A549 (cell line): Measurements from ENCODE around the gene SKI. TPM values are rescaled to one million over a fixed set of nuclear protein-coding genes. Genes with fewer than 3 reads are reported as not detected.

ENCODE experiments used
- ATAC-seq, 2 experiments: fragments of 200-7000 bp in 1 of 2; fragments of >200 bp in 1 of 2; cut with Nextera tagmentation in 1 of 2; cut with Tn5 transposase in 1 of 2; 3 replicates each; pipeline versions ENCODE4 v1.8.0 to v1.9.1; 2018 to 2020; ENCODE audit warnings: mild to moderate bottlenecking in 1 of 2, moderate library complexity in 1 of 2
- CTCF ChIA-PET: fragments of 300-600 bp; sonication (Branson Sonifier 250); formaldehyde crosslinking; extraction: SDS; loops from one replicate; lab custom pipeline; 2021; ENCODE audit warnings: antibody characterized with exemption, inconsistent platforms; lab: Yijun Ruan, JAX
- POLR2A ChIA-PET: fragments of 350-600 bp; formaldehyde crosslinking; extraction: SDS; loops from one replicate; lab custom pipeline; 2021; ENCODE audit warnings: antibody characterized with exemption, inconsistent platforms; lab: Yijun Ruan, JAX
- DNase-seq, 2 experiments: peaks; one replicate each; pipeline versions ENCODE4 v3.0.0 to v3.0.0-alpha.2; 2011 to 2016; ENCODE audit warnings: low read depth in 1 of 2, low spot score in 1 of 2
- FAIRE-seq: peaks from 2 replicates; lab custom pipeline; 2011; peaks lifted over from hg19 to GRCh38; lab: Jason Lieb, UNC
- H3K27ac ChIP-seq, 2 experiments: fragments of >200 bp; sonication (Bioruptor Twin); formaldehyde crosslinking; 3 replicates each; pipeline ENCODE4 v1.5.1; 2016 to 2017
- H3K4me1 ChIP-seq: fragments of >200 bp; sonication (Bioruptor Twin); formaldehyde crosslinking; 3 replicates; pipeline ENCODE4 v1.6.1; 2016
- H3K4me2 ChIP-seq: fragments of >200 bp; sonication (Bioruptor Twin); formaldehyde crosslinking; 3 replicates; pipeline ENCODE4 v1.6.1; 2016
- H3K4me3 ChIP-seq: fragments of >200 bp; sonication (Bioruptor Twin); formaldehyde crosslinking; 3 replicates; pipeline ENCODE4 v1.5.1; 2016
- H3K9me3 ChIP-seq: fragments of >200 bp; sonication (Bioruptor Twin); formaldehyde crosslinking; 3 replicates; pipeline ENCODE4 v1.6.1; 2016
- BHLHE40 ChIP-seq: IDR thresholded peaks from 2 replicates; pipeline ENCODE4 v1.6.1; 2012; ENCODE audit warnings: low read depth, low read length, inconsistent platforms
- CEBPB ChIP-seq, 2 experiments: fragments of >200 bp in 1 of 2; sonication (Bioruptor Twin) in 1 of 2; formaldehyde crosslinking in 1 of 2; IDR thresholded peaks; 2 replicates each; pipeline ENCODE4 v1.6.1; 2012 to 2016
- CHD2 ChIP-seq: fragments of 150-350 bp; IDR thresholded peaks from 2 replicates; pipeline ENCODE4 v1.6.1; 2014; ENCODE audit warnings: low read length; ENCODE audit not compliant: partially characterized antibody
- EHMT2 ChIP-seq: fragments of 200-600 bp; sonication (generic); IDR thresholded peaks from 2 replicates; pipeline ENCODE4 v1.6.1; 2016; ENCODE audit warnings: antibody characterized with exemption, low read depth, mild to moderate bottlenecking, moderate library complexity
- EP300 ChIP-seq, 2 experiments: fragments of >200 bp; sonication (Bioruptor Twin); formaldehyde crosslinking; IDR thresholded peaks; 2 replicates in 1 of 2; 3 replicates in 1 of 2; pipeline ENCODE4 v1.6.1; 2016 to 2017
- FOSB ChIP-seq: fragments of 250-450 bp; sonication (Bioruptor Pico); IDR thresholded peaks from 2 replicates; pipeline ENCODE4 v1.5.0; 2020; ENCODE audit warnings: mild to moderate bottlenecking, moderate library complexity
- GATA3 ChIP-seq: IDR thresholded peaks from 2 replicates; pipeline ENCODE4 v1.6.1; 2012; ENCODE audit warnings: borderline replicate concordance
- HDAC2 ChIP-seq: fragments of 200-600 bp; sonication (generic); IDR thresholded peaks from 2 replicates; pipeline ENCODE4 v1.6.1; 2016
- HOXB13 ChIP-seq: fragments of 250-450 bp; sonication (Bioruptor Pico); IDR thresholded peaks from 2 replicates; pipeline ENCODE4 v1.5.0; 2020; ENCODE audit warnings: low read depth, mild to moderate bottlenecking, moderate library complexity
- HOXB5 ChIP-seq: fragments of 250-450 bp; sonication (Bioruptor Pico); IDR thresholded peaks from 2 replicates; pipeline ENCODE4 v1.5.0; 2020; ENCODE audit warnings: mild to moderate bottlenecking, moderate library complexity
- KDM1A ChIP-seq: fragments of 200-600 bp; sonication (generic); IDR thresholded peaks from 2 replicates; pipeline ENCODE4 v1.6.1; 2016; ENCODE audit warnings: low read depth, mild to moderate bottlenecking
- KDM5A ChIP-seq: fragments of 200-600 bp; sonication (generic); IDR thresholded peaks from 2 replicates; pipeline ENCODE4 v1.6.1; 2016; ENCODE audit warnings: antibody characterized with exemption, mild to moderate bottlenecking
- MAZ ChIP-seq: fragments of 150-350 bp; IDR thresholded peaks from 2 replicates; pipeline ENCODE4 v1.6.1; 2014; ENCODE audit warnings: antibody characterized with exemption, low read depth, low read length, borderline replicate concordance
- NPAS2 ChIP-seq: fragments of 250-450 bp; sonication (Bioruptor Pico); IDR thresholded peaks from 2 replicates; pipeline ENCODE4 v1.8.0; 2022; ENCODE audit warnings: mild to moderate bottlenecking, moderate library complexity, borderline replicate concordance
- POLR2A ChIP-seq: IDR thresholded peaks from 2 replicates; pipeline ENCODE4 v1.6.1; 2012; ENCODE audit warnings: mild to moderate bottlenecking, low read length
- RARB ChIP-seq: fragments of 250-450 bp; sonication (Bioruptor Pico); IDR thresholded peaks from 2 replicates; pipeline ENCODE4 v1.8.0; 2021; ENCODE audit warnings: mild to moderate bottlenecking, moderate library complexity
- RFX5 ChIP-seq: fragments of 450-650 bp; IDR thresholded peaks from 2 replicates; pipeline ENCODE4 v1.7.1; 2014; ENCODE audit warnings: antibody characterized with exemption, mild to moderate bottlenecking, moderate library complexity
- SMC3 ChIP-seq: fragments of >200 bp; sonication (Bioruptor Twin); formaldehyde crosslinking; IDR thresholded peaks from 3 replicates; pipeline ENCODE4 v1.6.1; 2018; ENCODE audit warnings: inconsistent platforms
- SREBF2 ChIP-seq: fragments of 450-650 bp; IDR thresholded peaks from 2 replicates; pipeline ENCODE4 v1.6.1; 2014; ENCODE audit warnings: mild to moderate bottlenecking, moderate library complexity
- TFCP2L1 ChIP-seq: fragments of 250-450 bp; sonication (Bioruptor Pico); IDR thresholded peaks from 2 replicates; pipeline ENCODE4 v1.5.0; 2021; ENCODE audit warnings: mild to moderate bottlenecking
- ZFP36 ChIP-seq: fragments of 450-650 bp; IDR thresholded peaks from 2 replicates; pipeline ENCODE4 v1.6.1; 2014; ENCODE audit warnings: borderline replicate concordance; ENCODE audit not compliant: partially characterized antibody
- WGBS: methylation state at CpG from one replicate; pipeline ENCODE4 v1.1.6; 2017; ENCODE audit errors: missing lambda C conversion rate; 5-methylcytosine and 5-hydroxymethylcytosine counted together
- polyA plus RNA-seq, 4 experiments: library from polyadenylated mRNA; depleted of rRNA in 3 of 4; stranded (reverse); fragments of >200 nt; fragmentation: RNase III in 1 of 4; extraction: RNeasy Plus Mini Kit Qiagen cat#74134 plus additional on column Dnase treatment in 1 of 4; gene quantifications; 2 replicates in 3 of 4; 3 replicates in 1 of 4; pipeline ENCODE4 v1.2.3, GENCODE V29; 2011 to 2017
- TF ChIP-seq, protein P1 (sequence below): fragments of >200 bp; sonication (Bioruptor Twin); formaldehyde crosslinking; IDR thresholded peaks from 2 replicates; pipeline ENCODE4 v1.6.1; 2016
- TF ChIP-seq, protein P2 (sequence below): fragments of >200 bp; sonication (Bioruptor Twin); formaldehyde crosslinking; IDR thresholded peaks from 3 replicates; pipeline ENCODE4 v1.6.1; 2016
- TF ChIP-seq, protein P3 (sequence below): IDR thresholded peaks from 2 replicates; pipeline ENCODE4 v1.6.1; 2012
- TF ChIP-seq, protein P4 (sequence below): fragments of 150-350 bp; IDR thresholded peaks from 2 replicates; pipeline ENCODE4 v1.6.1; 2014; ENCODE audit warnings: low read depth, mild to moderate bottlenecking, low read length
- TF ChIP-seq, protein P5 (sequence below): IDR thresholded peaks from 2 replicates; pipeline ENCODE4 v1.6.1; 2012; ENCODE audit warnings: low read depth, borderline replicate concordance

SKI gene
- polyA plus RNA-seq, 2 of the 4 experiments (the other 2 are of a cell fraction), result 2.8 to 12.0 TPM

DNA sequence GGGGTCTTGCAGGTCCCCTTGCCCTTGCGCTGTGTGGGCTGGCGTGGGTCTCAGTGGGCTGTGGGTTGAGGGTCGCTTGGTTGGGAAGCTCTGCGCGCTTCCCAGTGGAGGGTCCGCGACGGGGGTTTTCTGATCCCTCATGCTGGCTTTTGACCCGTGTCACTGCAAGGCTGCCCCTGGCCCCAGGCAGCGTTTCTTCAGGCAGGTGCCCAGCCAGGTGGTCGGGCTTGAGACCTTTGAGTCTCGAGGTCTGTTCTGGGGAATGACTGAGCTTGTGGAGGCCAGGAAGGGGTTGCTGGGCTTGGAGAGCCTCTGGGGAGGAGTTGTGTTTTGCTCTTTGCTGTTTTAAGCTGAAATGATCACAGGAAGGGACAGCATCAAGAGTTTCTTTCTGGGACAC is 5.3 kb downstream of the SKI start (continued):
- no peak for TF ChIP-seq MAZ

DNA sequence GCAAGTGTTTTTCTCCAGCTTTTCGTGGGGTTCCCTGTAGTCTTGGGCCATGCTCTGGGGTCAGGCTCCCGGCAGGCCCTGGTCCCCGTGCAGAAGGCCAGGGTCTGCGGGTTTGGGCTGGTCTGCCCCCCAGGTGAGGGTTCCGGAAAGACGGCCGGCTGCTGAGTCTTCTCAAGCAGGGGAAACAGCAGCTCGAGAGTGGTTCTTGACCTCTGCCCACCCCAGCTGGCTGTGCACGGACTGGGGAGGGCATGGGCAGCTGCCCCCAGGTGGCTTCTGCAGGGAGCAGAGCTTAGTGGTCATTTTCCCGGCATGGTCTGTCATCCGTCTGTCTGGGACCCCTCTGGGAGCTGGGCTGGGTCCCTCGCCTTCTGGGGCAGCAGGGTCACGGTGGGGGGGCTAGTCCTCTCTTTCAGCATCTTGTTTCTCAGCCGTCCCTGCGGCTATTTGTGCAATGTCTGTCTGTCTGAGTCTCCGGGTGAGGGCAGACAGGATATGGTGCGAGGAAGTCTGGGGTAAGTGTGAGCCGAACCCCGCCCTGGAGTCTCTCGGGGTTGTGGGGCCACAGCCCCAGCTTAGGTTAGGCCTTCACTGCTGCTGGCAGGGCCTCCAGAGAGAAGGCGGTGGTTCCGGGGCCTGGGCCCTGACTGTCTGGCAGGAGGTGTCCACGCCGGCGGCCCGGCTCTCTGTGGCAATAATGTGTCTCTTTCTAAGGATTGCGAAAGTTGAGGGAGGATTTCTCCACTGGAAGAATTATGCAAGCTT is 6.1 kb downstream of the SKI start:
- DNase-seq (peak in 1 of 2 experiments; percentile 61), FAIRE-seq (no peak), ATAC-seq (peak; percentile 44 to 69)
- Histone ChIP-seq H3K4me3 (peak overlapping the region; percentile 27; the same call in 2 of the 3 replicates), H3K4me2 (peak overlapping the region; percentile 97), H3K27ac (peak overlapping the region; percentile 83), H3K9me3 (no peaks in the 10 kb centered on the region), H3K4me1 (peaks cover 65% of the 10 kb centered on the region)
- WGBS, result 32% methylated on average over 12 of the region's 27 CpGs
- CTCF ChIA-PET, result interaction anchor here (0.6 to 7.6 kb wide), 7 partner anchors 20 to 147 kb away, joined by 3 to 49 read pairs (median 3); partner anchors contain the start of gene FAAP20
- POLR2A ChIA-PET, result interaction anchor here (0.8 to 1.2 kb wide), 2 partner anchors 22 to 81 kb away, joined by 4 read pairs; no protein-coding TSS in a partner anchor
- TF ChIP-seq, protein P1, sequence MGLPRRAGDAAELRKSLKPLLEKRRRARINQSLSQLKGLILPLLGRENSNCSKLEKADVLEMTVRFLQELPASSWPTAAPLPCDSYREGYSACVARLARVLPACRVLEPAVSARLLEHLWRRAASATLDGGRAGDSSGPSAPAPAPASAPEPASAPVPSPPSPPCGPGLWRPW, result peak; percentile 94
- TF ChIP-seq, protein P2, sequence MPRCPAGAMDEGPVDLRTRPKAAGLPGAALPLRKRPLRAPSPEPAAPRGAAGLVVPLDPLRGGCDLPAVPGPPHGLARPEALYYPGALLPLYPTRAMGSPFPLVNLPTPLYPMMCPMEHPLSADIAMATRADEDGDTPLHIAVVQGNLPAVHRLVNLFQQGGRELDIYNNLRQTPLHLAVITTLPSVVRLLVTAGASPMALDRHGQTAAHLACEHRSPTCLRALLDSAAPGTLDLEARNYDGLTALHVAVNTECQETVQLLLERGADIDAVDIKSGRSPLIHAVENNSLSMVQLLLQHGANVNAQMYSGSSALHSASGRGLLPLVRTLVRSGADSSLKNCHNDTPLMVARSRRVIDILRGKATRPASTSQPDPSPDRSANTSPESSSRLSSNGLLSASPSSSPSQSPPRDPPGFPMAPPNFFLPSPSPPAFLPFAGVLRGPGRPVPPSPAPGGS, result 0 out of 3 replicates have a peak, but pooled peaks have one; percentile 25
- TF ChIP-seq HOXB5 (CRISPR knock-in tag), result no peak
- TF ChIP-seq TFCP2L1 (CRISPR knock-in tag), result no peak
- TF ChIP-seq SREBF2, result no peak
- TF ChIP-seq, protein P3, sequence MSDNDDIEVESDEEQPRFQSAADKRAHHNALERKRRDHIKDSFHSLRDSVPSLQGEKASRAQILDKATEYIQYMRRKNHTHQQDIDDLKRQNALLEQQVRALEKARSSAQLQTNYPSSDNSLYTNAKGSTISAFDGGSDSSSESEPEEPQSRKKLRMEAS, result peak; percentile 34; the same call in 1 of the 2 replicates
- no peak for TF ChIP-seq FOSB (CRISPR knock-in tag)
- no peak for TF ChIP-seq ZFP36
- TF ChIP-seq SMC3, result 0 out of 3 replicates have a peak, but pooled peaks have one; percentile 15
- TF ChIP-seq CEBPB (IDR thresholded peaks at IDR 0.05), result peak; percentile 97 to 98

DNA sequence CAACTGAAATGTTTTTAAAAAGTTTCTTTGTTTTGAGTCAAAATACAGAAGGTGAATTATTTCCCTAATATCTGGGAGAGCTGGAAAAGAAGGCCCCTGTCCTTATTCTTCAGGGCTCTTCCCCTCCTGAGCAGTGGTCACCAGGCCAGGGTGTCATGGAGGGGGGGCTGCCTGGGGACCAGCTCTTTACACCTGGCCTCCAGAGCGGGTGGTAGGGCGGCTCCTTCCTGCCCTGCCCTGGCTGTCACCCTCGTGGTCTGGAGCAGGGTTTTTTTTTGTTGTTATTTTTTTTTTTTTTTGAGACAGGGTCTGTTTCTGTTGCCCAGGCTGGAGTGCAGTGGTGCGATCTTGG is 6.6 kb downstream of the SKI start:
- Histone ChIP-seq H3K4me2 (peak overlapping the region; percentile 97), H3K4me3 (no peak overlapping the region), H3K27ac (peak overlapping the region; percentile 83), H3K9me3 (no peaks in the 10 kb centered on the region), H3K4me1 (peaks cover 65% of the 10 kb centered on the region)
- DNase-seq (no peak), ATAC-seq (no peak), FAIRE-seq (no peak)
- WGBS, result 41% methylated on average over 4 of the region's 4 CpGs
- ChIA-PET POLR2A (interaction anchor here (0.8 to 1.2 kb wide), 2 partner anchors 22 to 81 kb away, joined by 4 read pairs; no protein-coding TSS in a partner anchor), CTCF (interaction anchor here (0.6 to 7.6 kb wide), 6 partner anchors 21 to 147 kb away, joined by 3 to 49 read pairs (median 4); partner anchors contain the start of gene FAAP20)
- TF ChIP-seq KDM5A, result no peak
- TF ChIP-seq, protein P1, result no peak
- no peak for TF ChIP-seq CHD2
- no peak for TF ChIP-seq GATA3
- TF ChIP-seq, protein P2, result no peak
- TF ChIP-seq RFX5, result no peak
- no peak for TF ChIP-seq BHLHE40
- TF ChIP-seq EP300 (IDR thresholded peaks at IDR 0.05), result no peak
- TF ChIP-seq, protein P4, sequence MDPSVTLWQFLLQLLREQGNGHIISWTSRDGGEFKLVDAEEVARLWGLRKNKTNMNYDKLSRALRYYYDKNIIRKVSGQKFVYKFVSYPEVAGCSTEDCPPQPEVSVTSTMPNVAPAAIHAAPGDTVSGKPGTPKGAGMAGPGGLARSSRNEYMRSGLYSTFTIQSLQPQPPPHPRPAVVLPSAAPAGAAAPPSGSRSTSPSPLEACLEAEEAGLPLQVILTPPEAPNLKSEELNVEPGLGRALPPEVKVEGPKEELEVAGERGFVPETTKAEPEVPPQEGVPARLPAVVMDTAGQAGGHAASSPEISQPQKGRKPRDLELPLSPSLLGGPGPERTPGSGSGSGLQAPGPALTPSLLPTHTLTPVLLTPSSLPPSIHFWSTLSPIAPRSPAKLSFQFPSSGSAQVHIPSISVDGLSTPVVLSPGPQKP, result no peak
- TF ChIP-seq KDM1A, result no peak
- TF ChIP-seq NPAS2, result no peak
- no peak for TF ChIP-seq RARB (CRISPR knock-in tag)
- no peak for TF ChIP-seq HOXB13 (CRISPR knock-in tag)
- TF ChIP-seq POLR2A, result no peak
- no peak for TF ChIP-seq HDAC2
- no peak for TF ChIP-seq EHMT2
- TF ChIP-seq, protein P5, sequence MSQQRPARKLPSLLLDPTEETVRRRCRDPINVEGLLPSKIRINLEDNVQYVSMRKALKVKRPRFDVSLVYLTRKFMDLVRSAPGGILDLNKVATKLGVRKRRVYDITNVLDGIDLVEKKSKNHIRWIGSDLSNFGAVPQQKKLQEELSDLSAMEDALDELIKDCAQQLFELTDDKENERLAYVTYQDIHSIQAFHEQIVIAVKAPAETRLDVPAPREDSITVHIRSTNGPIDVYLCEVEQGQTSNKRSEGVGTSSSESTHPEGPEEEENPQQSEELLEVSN, result no peak
